ENCODE measurements around the gene CPNE6. TPM values are rescaled to one million over a fixed set of nuclear protein-coding genes. Genes with fewer than 3 reads are reported as not detected.

CPNE6 gene
- total RNA-seq, 6 donors from 2014 or later: not detected

- WGBS, 2 donors: 92 to 97% methylated on average over 7 of the region's 7 CpGs
- no peak for DNase-seq
- no peaks in the 10 kb centered on the region for H3K27me3 ChIP-seq
Observed at GRCh38 chr14:24060984-24061913, 10.1 kb upstream of the CPNE6 start.

GRCh38 chr14:24062216-24062980 lies 9.0 kb upstream of the CPNE6 start:
- no peak overlapping the region for H3K27ac ChIP-seq
- H3K4me3 ChIP-seq: no peak overlapping the region
- 91 to 93% methylated on average over 12 to 13 of the region's 14 CpGs for WGBS, 2 donors
- no peaks in the 10 kb centered on the region for H3K27me3 ChIP-seq
- no peaks in the 10 kb centered on the region for H3K9me3 ChIP-seq
- DNase-seq (no peak), ATAC-seq (ENCODE audit: low FRiP score in 2 of 2) (no peak)
- TF ChIP-seq POLR2A (IDR thresholded peaks at IDR 0.05) (no peak), POLR2AphosphoS5 (IDR thresholded peaks at IDR 0.05) (no peak), CTCF (IDR thresholded peaks at IDR 0.05) (no peak), EP300 (IDR thresholded peaks at IDR 0.05) (no peak)
- peaks cover 0 to 3% (median 0%) of the 10 kb centered on the region in 4 donors for H3K4me1 ChIP-seq
- no peaks in the 10 kb centered on the region for H3K36me3 ChIP-seq

More at GRCh38 chr14:24060984-24061913, 10.1 kb upstream of the CPNE6 start:
- no peak overlapping the region for H3K27ac ChIP-seq
- ATAC-seq (ENCODE audit: low FRiP score in 2 of 2): no peak
- H3K4me3 ChIP-seq: no peak overlapping the region
- H3K36me3 ChIP-seq: no peaks in the 10 kb centered on the region
- no peaks in the 10 kb centered on the region for H3K9me3 ChIP-seq
- peaks cover 0 to 3% (median 0%) of the 10 kb centered on the region in 4 donors for H3K4me1 ChIP-seq
- TF ChIP-seq POLR2A (IDR thresholded peaks at IDR 0.05): no peak
- no peak for TF ChIP-seq CTCF (IDR thresholded peaks at IDR 0.05)
- TF ChIP-seq POLR2AphosphoS5 (IDR thresholded peaks at IDR 0.05): no peak
- no peak for TF ChIP-seq EP300 (IDR thresholded peaks at IDR 0.05)

GRCh38 chr14:24063263-24063836 lies 8.0 kb upstream of the CPNE6 start:
- Histone ChIP-seq H3K9me3 (no peaks in the 10 kb centered on the region), H3K27ac (no peak overlapping the region), H3K4me3 (no peak overlapping the region), H3K27me3 (no peaks in the 10 kb centered on the region), H3K4me1 (peaks cover 0 to 3% (median 0%) of the 10 kb centered on the region in 4 donors), H3K36me3 (no peaks in the 10 kb centered on the region)
- TF ChIP-seq EP300 (IDR thresholded peaks at IDR 0.05): no peak
- no peak for TF ChIP-seq CTCF (IDR thresholded peaks at IDR 0.05)
- no peak for TF ChIP-seq POLR2A (IDR thresholded peaks at IDR 0.05)
- TF ChIP-seq POLR2AphosphoS5 (IDR thresholded peaks at IDR 0.05): no peak
- no peak for ATAC-seq (ENCODE audit: low FRiP score in 2 of 2)
- WGBS, 2 donors: 79 to 100% methylated on average over 2 to 4 of the region's 4 CpGs
- no peak for DNase-seq

- DNase-seq: no peak
- no peak overlapping the region for H3K27ac ChIP-seq
- WGBS, 2 donors: 83 to 85% methylated on average over 7 of the region's 7 CpGs
Observed at GRCh38 chr14:24064091-24064795, 7.1 kb upstream of the CPNE6 start.

More at GRCh38 chr14:24064091-24064795, 7.1 kb upstream of the CPNE6 start:
- Histone ChIP-seq H3K36me3 (no peaks in the 10 kb centered on the region), H3K9me3 (no peaks in the 10 kb centered on the region), H3K4me1 (no peaks in the 10 kb centered on the region), H3K27me3 (no peaks in the 10 kb centered on the region), H3K4me3 (no peak overlapping the region)
- TF ChIP-seq CTCF (IDR thresholded peaks at IDR 0.05) (no peak), POLR2A (IDR thresholded peaks at IDR 0.05) (no peak), EP300 (IDR thresholded peaks at IDR 0.05) (no peak), POLR2AphosphoS5 (IDR thresholded peaks at IDR 0.05) (no peak)
- no peak for ATAC-seq (ENCODE audit: low FRiP score in 2 of 2)

Measured in upper lobe of left lung (tissue), 6 donors.